Measurements from ENCODE around the gene PRKACA. TPM values are rescaled to one million over a fixed set of nuclear protein-coding genes. Genes with fewer than 3 reads are reported as not detected.

PRKACA gene
- total and polyA plus RNA-seq, 10 of the 15 experiments (the other 5 are each of a cell fraction or from before 2014, with no cell fraction given): 0.53 to 68.5 (median 11.2) TPM

GRCh38 chr19:14156971-14157717, 39.6 kb upstream of the PRKACA start:
- H3K9me3 ChIP-seq (replicated peaks; ENCODE audit: control insufficient read depth, insufficient read depth, low read length): no peaks in the 10 kb centered on the region
- ATAC-seq: no peak
- DNase-seq (ENCODE audit: low read depth, low spot score): no peak
- TSS peak; percentile 29 for BruUV-seq (replicated peaks)
- no peak overlapping the region for H3K4me3 ChIP-seq
- no peak overlapping the region for H3K9ac ChIP-seq (ENCODE audit: control insufficient read depth, insufficient read depth, low read length)
- FAIRE-seq: no peak
- H4K20me1 ChIP-seq (ENCODE audit: control insufficient read depth, insufficient read depth): no peaks in the 10 kb centered on the region; the same call in 1 of the 2 replicates
- H3K27ac ChIP-seq (ENCODE audit: control insufficient read depth, insufficient read depth): no peak overlapping the region
- H3K4me1 ChIP-seq (ENCODE audit: control insufficient read depth, insufficient read depth, low read length): no peaks in the 10 kb centered on the region
- no peaks in the 10 kb centered on the region for H3K36me3 ChIP-seq (ENCODE audit: control insufficient read depth in 2 of 2, insufficient read depth in 2 of 2, low read length in 1 of 2)
- in situ Hi-C loops (cut with MboI) (no loop called here), intact Hi-C loops (cut with micrococcal nuclease; ENCODE audit: unreplicated experiment) (no loop called here)
- POLR2A ChIA-PET: no interaction called here
- TF ChIP-seq NR2F1 (conservative IDR thresholded peaks at IDR 0.05) (no peak), MYC (IDR thresholded peaks at IDR 0.05; ENCODE audit: insufficient read depth, insufficient read length, insufficient replicate concordance, low read length, severe bottlenecking) (no peak), ZNF217 (IDR thresholded peaks at IDR 0.05) (no peak), PRDM15 (CRISPR knock-in tag; IDR thresholded peaks at IDR 0.05) (no peak), RAD21 (IDR thresholded peaks at IDR 0.05; ENCODE audit: insufficient read depth, low read depth, low read length) (no peak), CHD2 (IDR thresholded peaks at IDR 0.05; ENCODE audit: borderline replicate concordance, low read depth, low read length) (no peak), CBX5 (IDR thresholded peaks at IDR 0.05; ENCODE audit: low read depth) (no peak), SMAD1 (IDR thresholded peaks at IDR 0.05; ENCODE audit: low read depth, partially characterized antibody) (no peak), NFYB (IDR thresholded peaks at IDR 0.05; ENCODE audit: insufficient read depth, low read depth, low read length) (no peak), JUND (IDR thresholded peaks at IDR 0.05; ENCODE audit: low read depth, low read length) (no peak)
- RAD21 ChIA-PET (ENCODE audit: unreplicated experiment): no interaction called here
- H3K79me2 ChIP-seq (ENCODE audit: control insufficient read depth, insufficient read depth, low read length): no peaks in the 10 kb centered on the region
- no peak overlapping the region for H2AFZ ChIP-seq (ENCODE audit: control insufficient read depth, low read depth, low read length)
- WGBS (ENCODE audit: insufficient coverage, insufficient replicate concordance, low lambda C conversion rate, missing lambda C conversion rate): 81% methylated on average over 23 of the region's 26 CpGs
- no peak overlapping the region for H3K4me2 ChIP-seq (ENCODE audit: control insufficient read depth, insufficient read depth)
- no peaks in the 10 kb centered on the region for H3K27me3 ChIP-seq (replicated peaks in 1 of 2; ENCODE audit: control insufficient read depth in 2 of 2, insufficient read depth in 2 of 2, low read length in 1 of 2)
- CTCF ChIA-PET: interaction anchor here (2.2 kb wide), 1 partner anchor 21 kb away, joined by 7 read pairs; the partner anchor contains the start of gene ASF1B
- SMC1A ChIA-PET (ENCODE audit: uncharacterized antibody, unreplicated experiment): no interaction called here

Measured in GM12878 (cell line).